Caco-2 (cell line): ENCODE results near the gene PIAS1. TPM values are rescaled to one million over a fixed set of nuclear protein-coding genes. Genes with fewer than 3 reads are reported as not detected.

Source experiments
- BruUV-seq: library from RNA; stranded (reverse); fragments of 400-500 nt; replicated peaks from 2 replicates; lab custom pipeline; 2021; lab: Mats Ljungman, UMichigan
- CTCF ChIA-PET: fragments of 300-600 bp; sonication (Branson Sonifier 250); formaldehyde crosslinking; loops from one replicate; lab custom pipeline; 2022; ENCODE audit warnings: antibody characterized with exemption; lab: Charles Lee
- POLR2A ChIA-PET: fragments of 300-600 bp; sonication (Branson Sonifier 250); formaldehyde crosslinking; loops from one replicate; lab custom pipeline; 2022; ENCODE audit warnings: antibody characterized with exemption; lab: Charles Lee
- DNase-seq, 2 experiments: peaks; one replicate each; pipeline versions ENCODE4 v3.0.0 to v3.0.0-alpha.2; 2020 to 2022
- H3K27me3 ChIP-seq: replicated peaks from 2 replicates; pipeline ENCODE4 v1.6.0; 2011; ENCODE audit warnings: low read length; ENCODE audit not compliant: control insufficient read depth, insufficient read depth
- H3K36me3 ChIP-seq: 2 replicates; pipeline ENCODE4 v1.5.1; 2011; ENCODE audit warnings: low read length; ENCODE audit not compliant: control insufficient read depth, insufficient read depth
- H3K4me1 ChIP-seq: fragments of 250-450 bp; sonication (Bioruptor Pico); 2 replicates; pipeline ENCODE4 v1.5.1; 2020; ENCODE audit warnings: mild to moderate bottlenecking
- H3K4me3 ChIP-seq: 2 replicates; pipeline ENCODE4 v1.5.1; 2011; ENCODE audit warnings: low read depth, mild to moderate bottlenecking, control low read depth, low read length
- H3K9me3 ChIP-seq: fragments of 250-450 bp; sonication (Bioruptor Pico); 2 replicates; pipeline ENCODE4 v1.5.1; 2020; ENCODE audit warnings: mild to moderate bottlenecking, moderate library complexity
- H3K27ac Mint-ChIP-seq: one replicate; pipeline ENCODE4 v1.8.0; 2022; ENCODE audit warnings: mixed read lengths; ENCODE audit not compliant: unreplicated experiment
- H3K27me3 Mint-ChIP-seq: one replicate; pipeline ENCODE4 v1.8.0; 2022; ENCODE audit warnings: mixed read lengths; ENCODE audit not compliant: insufficient read depth, unreplicated experiment
- H3K36me3 Mint-ChIP-seq: one replicate; pipeline ENCODE4 v1.8.0; 2022; ENCODE audit warnings: mild to moderate bottlenecking, mixed read lengths; ENCODE audit not compliant: insufficient read depth, unreplicated experiment
- H3K4me1 Mint-ChIP-seq: one replicate; pipeline ENCODE4 v1.8.0; 2022; ENCODE audit warnings: low read depth, mixed read lengths; ENCODE audit not compliant: unreplicated experiment
- H3K4me3 Mint-ChIP-seq: one replicate; pipeline ENCODE4 v1.8.0; 2022; ENCODE audit warnings: mild to moderate bottlenecking, moderate library complexity, mixed read lengths; ENCODE audit not compliant: unreplicated experiment
- H3K9me3 Mint-ChIP-seq: one replicate; pipeline ENCODE4 v1.8.0; 2022; ENCODE audit warnings: mixed read lengths; ENCODE audit not compliant: unreplicated experiment
- intact Hi-C: fragments of 100-400 bp; cut with micrococcal nuclease; formaldehyde crosslinking; loops from one replicate; pipeline ENCODE4 v1.10.0; 2022; ENCODE audit not compliant: unreplicated experiment
- total RNA-seq: library from RNA; stranded (reverse); gene quantifications from 2 replicates; pipeline ENCODE4 v1.2.3, GENCODE V29; 2022
- TF ChIP-seq, protein P1 (sequence below), 2 experiments: fragments of 200-600 bp in 1 of 2; IDR thresholded peaks; 1 replicate in 1 of 2; 2 replicates in 1 of 2; pipeline versions ENCODE4 v1.5.1 to v1.8.0; 2011 to 2022; ENCODE audit warnings: antibody characterized with exemption in 1 of 2, control low read depth in 1 of 2, inconsistent platforms in 1 of 2, low read depth in 1 of 2, low read length in 1 of 2, mild to moderate bottlenecking in 1 of 2, moderate library complexity in 1 of 2; ENCODE audit not compliant: insufficient read depth in 1 of 2, severe bottlenecking in 1 of 2, unreplicated experiment in 1 of 2

Gene PIAS1
- total RNA-seq, 1 experiment from 2014 or later, result 48.0 TPM

GRCh38 chr15:68106656-68107055, 52.5 kb downstream of the PIAS1 start:
- CTCF ChIA-PET, result interaction anchor here (0.6 to 0.7 kb wide), 3 partner anchors 9 to 72 kb away, joined by 3 to 9 read pairs (median 7); no protein-coding TSS in a partner anchor
- H3K36me3 ChIP-seq, result no peaks in the 10 kb centered on the region
- H3K27me3 Mint-ChIP-seq, result no peaks in the 10 kb centered on the region
- DNase-seq, result no peak
- peaks cover 28% of the 10 kb centered on the region for H3K4me1 Mint-ChIP-seq
- POLR2A ChIA-PET, result interaction anchor here (0.8 kb wide), 1 partner anchor 24 kb away, joined by 18 read pairs; no protein-coding TSS in a partner anchor
- H3K9me3 ChIP-seq, result no peaks in the 10 kb centered on the region
- H3K36me3 Mint-ChIP-seq, result peaks cover 47% of the 10 kb centered on the region
- peaks cover 26% of the 10 kb centered on the region for H3K4me1 ChIP-seq
- intact Hi-C loops, result no loop called here
- no peaks in the 10 kb centered on the region for H3K27me3 ChIP-seq
- BruUV-seq, result no TSS peak
- H3K27ac Mint-ChIP-seq, result peak overlapping the region; percentile 71
- TF ChIP-seq, protein P1, sequence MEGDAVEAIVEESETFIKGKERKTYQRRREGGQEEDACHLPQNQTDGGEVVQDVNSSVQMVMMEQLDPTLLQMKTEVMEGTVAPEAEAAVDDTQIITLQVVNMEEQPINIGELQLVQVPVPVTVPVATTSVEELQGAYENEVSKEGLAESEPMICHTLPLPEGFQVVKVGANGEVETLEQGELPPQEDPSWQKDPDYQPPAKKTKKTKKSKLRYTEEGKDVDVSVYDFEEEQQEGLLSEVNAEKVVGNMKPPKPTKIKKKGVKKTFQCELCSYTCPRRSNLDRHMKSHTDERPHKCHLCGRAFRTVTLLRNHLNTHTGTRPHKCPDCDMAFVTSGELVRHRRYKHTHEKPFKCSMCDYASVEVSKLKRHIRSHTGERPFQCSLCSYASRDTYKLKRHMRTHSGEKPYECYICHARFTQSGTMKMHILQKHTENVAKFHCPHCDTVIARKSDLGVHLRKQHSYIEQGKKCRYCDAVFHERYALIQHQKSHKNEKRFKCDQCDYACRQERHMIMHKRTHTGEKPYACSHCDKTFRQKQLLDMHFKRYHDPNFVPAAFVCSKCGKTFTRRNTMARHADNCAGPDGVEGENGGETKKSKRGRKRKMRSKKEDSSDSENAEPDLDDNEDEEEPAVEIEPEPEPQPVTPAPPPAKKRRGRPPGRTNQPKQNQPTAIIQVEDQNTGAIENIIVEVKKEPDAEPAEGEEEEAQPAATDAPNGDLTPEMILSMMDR (IDR thresholded peaks at IDR 0.05; ENCODE audit: insufficient read depth in 1 of 2, low read depth in 1 of 2, low read length in 1 of 2, severe bottlenecking in 1 of 2, unreplicated experiment in 1 of 2), result no peak
- peaks cover 16% of the 10 kb centered on the region for H3K9me3 Mint-ChIP-seq
- no peak overlapping the region for H3K4me3 Mint-ChIP-seq
- H3K4me3 ChIP-seq, result no peak overlapping the region

DNA sequence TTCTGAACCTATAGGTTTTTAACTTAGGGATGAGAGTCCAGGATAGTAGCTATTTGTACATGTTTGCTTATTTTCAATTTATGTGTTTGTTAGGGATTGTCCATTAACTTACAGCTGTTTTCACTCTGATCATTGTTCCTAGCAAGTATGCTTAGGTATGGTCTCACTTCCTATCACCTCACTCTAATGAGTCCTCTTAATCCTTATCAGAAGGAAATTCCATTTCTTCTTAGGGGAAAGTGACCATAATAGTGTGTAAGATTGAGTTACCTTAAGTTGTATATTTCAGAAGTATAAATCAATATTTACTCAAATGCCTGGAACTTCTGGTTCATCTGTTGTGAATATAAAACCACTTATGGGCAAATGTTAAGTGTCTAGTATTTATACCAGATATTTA, 53.0 kb downstream of the PIAS1 start:
- Histone ChIP-seq H3K36me3 (no peaks in the 10 kb centered on the region), H3K27me3 (no peaks in the 10 kb centered on the region), H3K9me3 (no peaks in the 10 kb centered on the region), H3K4me1 (peaks cover 26% of the 10 kb centered on the region), H3K4me3 (no peak overlapping the region)
- H3K4me1 Mint-ChIP-seq, result peaks cover 33% of the 10 kb centered on the region
- POLR2A ChIA-PET, result no interaction called here
- intact Hi-C loops, result no loop called here
- TF ChIP-seq, protein P1 (IDR thresholded peaks at IDR 0.05; ENCODE audit: insufficient read depth in 1 of 2, low read depth in 1 of 2, low read length in 1 of 2, severe bottlenecking in 1 of 2, unreplicated experiment in 1 of 2), result no peak
- H3K36me3 Mint-ChIP-seq, result peaks cover 43% of the 10 kb centered on the region
- CTCF ChIA-PET, result no interaction called here
- BruUV-seq, result no TSS peak
- H3K9me3 Mint-ChIP-seq, result peaks cover 16% of the 10 kb centered on the region
- H3K27me3 Mint-ChIP-seq, result no peaks in the 10 kb centered on the region
- no peak overlapping the region for H3K27ac Mint-ChIP-seq
- DNase-seq, result no peak
- H3K4me3 Mint-ChIP-seq, result no peak overlapping the region

GRCh38 chr15:68112706-68113105, 58.6 kb downstream of the PIAS1 start:
- Histone ChIP-seq H3K36me3 (no peaks in the 10 kb centered on the region), H3K9me3 (no peaks in the 10 kb centered on the region), H3K4me3 (no peak overlapping the region), H3K27me3 (no peaks in the 10 kb centered on the region), H3K4me1 (peaks cover 20% of the 10 kb centered on the region)
- BruUV-seq, result no TSS peak
- intact Hi-C loops, result no loop called here
- Mint-ChIP-seq H3K36me3 (peaks cover 15% of the 10 kb centered on the region), H3K27ac (no peak overlapping the region), H3K4me3 (no peak overlapping the region), H3K27me3 (no peaks in the 10 kb centered on the region), H3K4me1 (peaks cover 39% of the 10 kb centered on the region), H3K9me3 (no peaks in the 10 kb centered on the region)
- TF ChIP-seq, protein P1 (IDR thresholded peaks at IDR 0.05; ENCODE audit: insufficient read depth in 1 of 2, low read depth in 1 of 2, low read length in 1 of 2, severe bottlenecking in 1 of 2, unreplicated experiment in 1 of 2), result no peak
- no peak for DNase-seq
- ChIA-PET CTCF (no interaction called here), POLR2A (no interaction called here)
